AG08395 (cell line): ENCODE results near the gene KCNJ14.
A peak's percentile ranks its signal among the peaks of the same experiment; 100 is the strongest.

Source experiments
- DNase-seq: peaks from one replicate; pipeline ENCODE4 v3.0.0; 2012; ENCODE audit warnings: mixed read lengths, low spot score

The KCNJ14 gene

DNA sequence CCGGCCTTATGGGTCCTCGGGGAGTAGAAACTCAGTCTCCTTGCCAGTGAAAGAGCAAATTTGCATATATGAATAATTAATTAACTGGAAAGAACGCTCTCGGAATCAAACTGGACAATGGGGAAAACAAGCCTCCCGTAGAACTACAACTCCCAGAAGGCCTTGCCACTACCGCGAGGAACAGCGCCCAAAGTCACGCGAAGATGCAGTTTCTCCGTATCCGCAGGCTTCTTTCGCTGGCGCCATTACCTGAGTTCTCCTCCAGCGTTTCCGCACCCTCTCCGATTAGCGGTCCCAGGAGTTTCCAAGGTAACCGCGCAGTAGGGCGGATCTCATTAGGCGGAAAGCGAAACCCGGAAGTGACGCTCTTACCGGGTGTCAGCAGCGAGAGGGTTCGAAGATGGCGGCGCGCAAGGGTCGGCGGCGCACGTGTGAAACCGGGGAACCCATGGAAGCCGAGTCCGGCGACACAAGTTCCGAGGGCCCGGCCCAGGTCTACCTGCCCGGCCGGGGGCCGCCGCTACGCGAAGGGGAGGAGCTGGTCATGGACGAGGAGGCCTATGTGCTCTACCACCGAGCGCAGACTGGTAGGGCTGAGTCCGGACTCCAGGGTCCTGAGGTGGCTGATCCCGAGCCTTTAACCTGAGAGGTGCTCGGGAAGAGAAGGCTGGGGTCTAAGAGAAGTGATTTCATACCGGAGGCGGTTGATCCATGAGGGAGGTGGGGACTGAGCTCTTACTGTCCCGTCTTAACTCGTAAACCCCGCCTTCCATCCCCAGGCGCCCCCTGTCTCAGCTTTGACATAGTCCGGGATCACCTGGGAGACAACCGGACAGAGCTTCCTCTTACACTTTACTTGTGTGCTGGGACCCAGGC is 9.5 kb upstream of the KCNJ14 start, which contains the start of gene GRWD1:
Gene GRWD1 (plus strand): TSS at position 378 of the 876 bp plus-strand sequence. CDS start 23 bp downstream, at position 401.
- peak; percentile 96 for DNase-seq

- no peak for DNase-seq
Observed at GRCh38 chr19:48446579-48446978, 8.8 kb upstream of the KCNJ14 start.

- no peak for DNase-seq
Observed at GRCh38 chr19:48448563-48448962, 6.8 kb upstream of the KCNJ14 start.

DNA sequence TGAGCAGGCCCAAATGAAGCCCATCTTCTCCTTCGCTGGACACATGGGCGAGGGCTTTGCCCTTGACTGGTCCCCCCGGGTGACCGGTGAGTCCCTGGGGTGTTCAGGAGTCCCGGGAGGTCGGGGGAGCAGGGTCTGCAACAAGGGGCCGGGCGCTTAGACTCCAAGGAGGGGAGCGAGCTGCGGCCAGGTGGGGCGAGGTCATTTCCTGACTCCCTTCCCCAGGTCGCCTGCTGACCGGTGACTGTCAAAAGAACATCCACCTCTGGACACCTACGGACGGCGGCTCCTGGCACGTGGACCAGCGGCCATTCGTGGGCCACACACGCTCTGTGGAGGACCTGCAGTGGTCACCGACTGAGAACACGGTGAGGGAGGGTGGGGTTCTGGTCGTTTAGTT is 4.9 kb upstream of the KCNJ14 start:
- no peak for DNase-seq

DNA sequence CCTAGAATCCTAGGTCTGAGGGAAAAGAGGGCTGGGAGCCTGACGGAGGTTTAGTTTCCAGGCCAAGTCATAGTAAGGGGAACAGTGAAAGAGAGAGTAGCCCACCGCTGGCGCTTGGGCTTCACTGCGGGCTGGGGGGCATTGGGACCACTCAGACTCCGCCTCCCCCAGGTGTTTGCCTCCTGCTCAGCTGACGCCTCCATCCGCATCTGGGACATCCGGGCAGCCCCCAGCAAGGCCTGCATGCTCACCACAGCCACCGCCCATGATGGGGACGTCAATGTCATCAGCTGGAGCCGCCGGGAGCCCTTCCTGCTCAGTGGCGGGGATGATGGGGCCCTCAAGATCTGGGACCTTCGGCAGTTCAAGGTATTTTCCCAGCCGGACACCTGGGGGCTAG is 4.5 kb upstream of the KCNJ14 start:
- DNase-seq: no peak

DNA sequence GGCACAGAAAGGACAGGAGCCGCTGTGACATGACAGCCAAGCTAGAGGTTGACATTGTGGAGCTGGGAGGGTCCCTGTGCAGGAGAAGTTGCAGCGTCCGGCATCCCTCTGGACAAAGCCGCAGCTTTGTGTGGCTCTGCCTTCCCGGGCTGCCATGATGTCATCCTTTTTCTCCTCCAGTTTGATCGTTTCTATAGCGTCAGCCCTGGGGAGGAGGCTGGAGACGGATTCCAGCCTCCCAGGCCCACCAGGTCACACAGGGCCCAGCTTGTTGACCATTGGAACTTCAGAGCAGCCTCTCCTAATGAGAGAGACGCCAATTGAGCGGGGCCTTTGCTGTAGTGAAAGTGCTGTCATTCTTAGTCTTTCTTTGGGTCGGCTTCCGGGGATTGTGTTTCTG is 3.8 kb upstream of the KCNJ14 start:
- no peak for DNase-seq

DNA sequence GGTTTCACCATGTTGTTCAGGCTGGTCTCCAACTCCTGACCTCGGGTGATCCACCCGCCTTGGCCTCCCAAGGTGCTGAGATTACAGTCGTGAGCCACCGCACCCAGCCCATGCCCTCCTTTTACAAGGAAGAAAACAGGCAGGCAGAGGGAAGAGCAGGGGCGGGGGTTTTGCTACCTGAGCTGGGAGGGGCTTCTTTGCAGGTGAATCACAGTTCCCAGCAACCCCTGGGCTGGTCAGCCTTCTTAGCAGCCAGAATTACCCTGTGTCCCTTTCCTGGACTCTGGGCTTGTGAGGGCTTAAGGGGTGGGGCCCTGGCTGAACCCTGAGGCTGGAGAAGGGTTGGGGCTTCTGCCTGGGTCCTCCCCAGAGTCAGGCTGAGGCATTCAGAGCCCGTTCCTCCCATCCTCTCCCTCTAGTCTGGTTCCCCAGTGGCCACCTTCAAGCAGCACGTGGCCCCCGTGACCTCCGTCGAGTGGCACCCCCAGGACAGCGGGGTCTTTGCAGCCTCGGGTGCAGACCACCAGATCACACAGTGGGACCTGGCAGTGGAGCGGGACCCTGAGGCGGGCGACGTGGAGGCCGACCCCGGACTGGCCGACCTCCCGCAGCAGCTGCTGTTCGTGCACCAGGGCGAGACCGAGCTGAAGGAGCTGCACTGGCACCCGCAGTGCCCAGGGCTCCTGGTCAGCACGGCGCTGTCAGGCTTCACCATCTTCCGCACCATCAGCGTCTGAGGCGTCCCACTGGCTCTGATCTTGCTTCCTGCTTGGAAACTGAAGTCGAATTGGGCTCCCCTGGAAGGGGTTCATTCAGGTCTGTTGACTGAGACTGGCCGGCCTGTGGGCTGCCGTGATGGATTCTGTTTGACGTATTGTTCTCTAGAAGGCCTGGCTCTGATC is 2.8 kb upstream of the KCNJ14 start:
- no peak for DNase-seq

DNA sequence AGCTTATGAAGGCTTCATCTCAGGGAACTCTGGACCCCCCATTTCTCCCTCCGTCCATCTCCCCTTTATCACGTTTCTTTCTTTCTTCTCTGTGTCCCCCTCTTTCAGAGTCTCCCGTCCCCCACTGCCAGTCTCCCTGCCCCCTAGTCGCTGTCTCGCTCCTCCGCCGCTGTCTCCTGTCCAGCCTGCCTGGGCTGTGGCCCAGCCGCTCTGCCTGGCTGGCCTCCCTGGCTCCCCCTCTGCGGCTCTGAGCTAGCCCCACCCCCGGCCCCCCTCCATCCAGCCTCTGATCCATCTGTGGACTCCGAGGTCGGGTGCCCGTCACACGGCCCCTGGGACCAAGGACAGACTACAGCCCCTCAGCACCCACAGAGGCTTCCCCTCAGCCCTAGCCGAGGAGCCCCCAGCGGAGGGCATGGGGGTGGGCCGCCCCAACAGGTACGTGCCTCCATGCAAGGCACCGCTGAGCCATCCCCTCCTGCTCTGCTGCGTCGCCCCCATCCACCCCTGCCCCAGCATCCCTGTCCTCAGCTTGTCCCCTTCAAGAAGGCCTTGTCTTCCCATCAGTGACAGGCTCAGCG is 1.1 kb upstream of the KCNJ14 start:
- no peak for DNase-seq

GRCh38 chr19:48455908-48456562 is 661 bp downstream of the KCNJ14 start:
- no peak for DNase-seq

DNA sequence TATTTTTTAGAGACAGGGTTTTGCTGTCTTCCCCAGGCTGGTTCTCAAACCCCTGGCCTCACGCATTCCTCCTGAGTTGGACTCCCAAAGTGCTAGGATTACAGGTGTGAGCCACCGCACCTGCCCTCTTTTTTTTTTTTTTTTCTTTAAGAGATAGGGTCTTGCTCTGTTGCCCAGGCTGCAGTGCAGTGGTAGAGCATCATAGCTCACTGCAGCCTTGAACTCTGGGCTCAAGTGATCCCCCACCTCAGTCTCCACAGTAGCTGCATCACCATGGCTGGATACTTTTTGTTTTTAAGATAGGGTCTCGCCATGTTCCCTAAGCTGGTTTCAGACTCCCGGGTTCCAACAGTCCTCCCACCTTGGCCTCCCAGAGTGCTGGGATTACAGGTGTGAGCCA is 1.5 kb downstream of the KCNJ14 start:
- no peak for DNase-seq

GRCh38 chr19:48458016-48458415 is 2.6 kb downstream of the KCNJ14 start:
- DNase-seq: no peak

- no peak for DNase-seq
Observed at GRCh38 chr19:48461651-48461981, 6.2 kb downstream of the KCNJ14 start.

DNA sequence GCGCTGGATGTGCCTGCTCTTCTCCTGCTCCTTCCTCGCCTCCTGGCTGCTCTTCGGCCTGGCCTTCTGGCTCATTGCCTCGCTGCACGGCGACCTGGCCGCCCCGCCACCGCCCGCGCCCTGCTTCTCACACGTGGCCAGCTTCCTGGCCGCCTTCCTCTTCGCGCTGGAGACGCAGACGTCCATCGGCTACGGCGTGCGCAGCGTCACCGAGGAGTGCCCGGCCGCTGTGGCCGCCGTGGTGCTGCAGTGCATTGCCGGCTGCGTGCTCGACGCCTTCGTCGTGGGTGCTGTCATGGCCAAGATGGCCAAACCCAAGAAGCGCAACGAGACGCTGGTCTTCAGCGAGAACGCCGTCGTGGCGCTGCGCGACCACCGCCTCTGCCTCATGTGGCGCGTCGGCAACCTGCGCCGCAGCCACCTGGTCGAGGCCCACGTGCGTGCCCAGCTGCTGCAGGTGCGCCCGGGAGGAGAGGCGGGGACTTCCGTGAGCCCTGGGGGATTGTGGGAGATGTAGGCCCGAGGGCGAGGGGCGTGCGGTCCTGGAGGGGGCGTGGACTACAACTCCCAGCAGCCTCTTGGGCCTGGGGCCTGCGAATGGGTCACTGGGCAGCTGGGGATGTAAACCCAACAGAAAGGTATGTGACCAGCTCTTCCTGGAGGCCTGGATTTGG is 6.7 kb downstream of the KCNJ14 start:
- DNase-seq: no peak

GRCh38 chr19:48465215-48465614 is 9.8 kb downstream of the KCNJ14 start:
- no peak for DNase-seq

DNA sequence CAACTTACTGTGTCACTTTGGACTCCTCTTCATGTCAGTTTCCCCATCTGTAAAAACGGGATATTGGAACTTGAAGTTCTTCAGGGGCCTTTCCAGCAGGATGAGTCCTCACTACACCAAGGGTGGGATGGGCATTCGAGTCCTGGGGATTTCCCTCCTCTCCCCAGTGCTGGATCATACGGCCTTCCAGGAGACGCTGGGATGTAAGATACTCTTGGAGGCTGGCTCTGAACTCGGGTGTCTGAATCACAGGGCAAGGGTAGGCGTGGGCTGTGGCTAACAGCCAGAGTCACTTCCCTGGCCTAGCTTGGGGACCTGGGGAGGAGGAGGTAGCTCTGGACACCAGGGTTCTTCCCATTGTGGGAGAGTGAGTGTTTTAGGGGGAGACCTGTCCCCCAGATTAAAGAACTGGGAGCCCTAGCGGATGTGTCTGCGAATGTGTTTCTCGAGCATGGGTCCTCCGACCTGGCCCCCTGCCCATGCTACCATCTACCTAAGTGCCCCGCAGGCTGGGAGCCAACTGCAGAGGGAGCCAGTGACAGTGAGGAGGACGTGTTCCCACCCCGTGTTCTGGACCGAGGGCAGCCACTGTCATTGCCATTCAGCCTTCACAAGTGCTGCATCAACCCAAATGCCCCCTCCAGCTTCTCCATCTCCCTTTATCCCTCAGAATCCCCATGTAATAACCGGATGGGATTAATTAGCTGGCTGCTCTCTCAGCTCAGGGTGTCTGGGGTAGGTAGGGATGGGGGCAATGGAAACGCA is 11.4 kb downstream of the KCNJ14 start:
- peak; percentile 30 for DNase-seq

DNA sequence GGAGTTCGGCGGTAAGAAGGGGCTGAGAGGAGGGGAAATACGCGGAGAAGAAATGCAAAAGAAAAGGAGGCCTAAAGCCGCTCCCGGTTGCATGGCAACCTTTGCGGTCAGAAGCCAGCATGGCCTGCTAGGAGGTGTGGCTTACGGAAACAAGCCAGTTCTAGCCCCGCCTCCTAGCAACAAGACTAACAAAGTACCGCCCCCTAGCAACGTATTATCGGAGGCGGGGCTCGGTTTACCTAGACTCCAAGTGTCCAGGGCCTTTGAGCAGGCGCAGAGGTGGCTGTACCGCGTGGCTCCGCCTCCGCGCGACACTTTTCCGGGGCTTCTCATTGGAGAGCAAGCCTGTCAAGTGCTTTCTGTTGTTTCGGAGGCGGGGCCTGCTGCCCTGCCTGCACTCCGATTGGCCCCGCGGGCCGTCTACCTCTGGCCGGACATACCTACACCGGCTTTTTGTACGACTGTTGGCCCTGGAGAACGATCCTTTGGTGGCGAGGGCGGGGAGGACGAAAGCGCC is 13.5 kb downstream of the KCNJ14 start:
- peak; percentile 99 for DNase-seq

- DNase-seq: peak; percentile 83
Observed at GRCh38 chr19:48469289-48469881, 14.0 kb downstream of the KCNJ14 start, which contains the start of gene CYTH2. CYTH2 (plus strand) TSS chr19:48469369; CDS start chr19:48469508, 139 bp downstream.

- no peak for DNase-seq
Observed at GRCh38 chr19:48469934-48470680, 14.7 kb downstream of the KCNJ14 start.

DNA sequence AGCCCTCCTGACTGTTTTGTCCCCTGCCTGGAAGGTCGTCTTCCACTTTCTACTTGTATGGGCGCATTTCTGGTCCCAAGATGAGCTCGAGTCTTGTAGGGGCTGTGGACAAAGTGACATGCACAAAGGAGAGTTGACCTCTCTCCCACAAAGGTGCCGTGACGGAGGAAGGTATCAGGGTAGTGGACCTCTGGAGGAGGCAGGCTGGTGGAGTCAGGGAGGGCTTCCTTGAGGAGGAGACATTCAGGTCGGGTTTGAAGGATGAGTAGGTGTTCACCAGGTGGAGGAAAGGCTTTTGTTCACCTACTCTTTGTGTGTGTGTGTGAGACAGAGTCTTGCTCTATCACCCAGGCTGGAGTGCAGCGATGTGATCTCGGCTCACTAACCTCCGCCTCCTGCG is 15.5 kb downstream of the KCNJ14 start:
- no peak for DNase-seq
